NCI-H524 treated with DMSO at 0.1 percent for 48 hours (cell line): ENCODE results near the gene STEAP1B.

Experiments
- DNase-seq: peaks from one replicate; lab custom pipeline; 2025; lab: John Stamatoyannopoulos, UW

The STEAP1B gene

GRCh38 chr7:22400150-22400814 is 99.7 kb downstream of the STEAP1B start:
- DNase-seq = no peak

- no peak for DNase-seq
Measured at GRCh38 chr7:22399546-22399945, 100.4 kb downstream of the STEAP1B start.

GRCh38 chr7:22399091-22399490 is 100.9 kb downstream of the STEAP1B start:
- no peak for DNase-seq

GRCh38 chr7:22397981-22398380 is 102.0 kb downstream of the STEAP1B start:
- DNase-seq = no peak

GRCh38 chr7:22395222-22395621 is 104.8 kb downstream of the STEAP1B start:
- no peak for DNase-seq

DNA sequence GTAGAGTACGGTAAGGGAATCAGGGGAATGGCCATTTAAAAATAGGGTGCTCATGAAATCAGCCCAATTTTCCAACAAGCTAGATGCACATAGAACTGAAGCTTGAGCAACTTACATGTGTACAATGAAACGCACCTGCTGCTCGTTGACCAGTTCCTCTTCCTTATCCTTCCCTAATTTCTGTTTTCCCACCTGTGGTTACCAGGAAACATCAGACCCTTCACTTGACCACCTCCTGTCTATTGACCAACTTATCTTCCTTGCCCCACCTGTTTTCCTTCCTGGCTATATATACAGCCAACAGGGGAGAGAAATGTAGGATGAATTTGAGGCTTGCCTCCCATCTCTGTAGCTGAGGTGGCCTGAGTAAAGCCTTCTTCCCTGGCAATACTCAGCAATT is 105.2 kb downstream of the STEAP1B start:
- DNase-seq = no peak

GRCh38 chr7:22393913-22394729 is 105.9 kb downstream of the STEAP1B start:
- DNase-seq = no peak

DNA sequence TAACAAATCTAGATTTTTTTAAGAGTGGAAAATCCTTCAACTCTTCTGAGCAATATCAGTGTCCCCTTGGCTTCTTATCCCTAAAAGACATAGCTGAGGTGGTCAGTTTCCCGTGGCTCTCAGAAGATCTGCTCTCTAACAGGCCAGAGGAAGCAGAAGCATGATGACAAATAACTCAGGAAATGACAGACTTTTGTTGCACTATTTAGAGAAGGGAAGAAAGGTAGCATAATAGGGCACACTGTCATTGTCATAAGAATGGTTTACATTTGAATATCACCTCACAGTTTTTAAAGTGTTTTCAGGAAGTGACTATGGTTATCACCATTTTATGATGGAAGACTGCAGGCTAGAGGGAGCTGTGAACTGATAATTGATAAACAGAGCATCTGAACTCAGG is 109.5 kb downstream of the STEAP1B start:
- no peak for DNase-seq

- DNase-seq = no peak
Measured at GRCh38 chr7:22389892-22390291, 110.1 kb downstream of the STEAP1B start.

GRCh38 chr7:22387583-22387982 is 112.4 kb downstream of the STEAP1B start:
- no peak for DNase-seq

DNA sequence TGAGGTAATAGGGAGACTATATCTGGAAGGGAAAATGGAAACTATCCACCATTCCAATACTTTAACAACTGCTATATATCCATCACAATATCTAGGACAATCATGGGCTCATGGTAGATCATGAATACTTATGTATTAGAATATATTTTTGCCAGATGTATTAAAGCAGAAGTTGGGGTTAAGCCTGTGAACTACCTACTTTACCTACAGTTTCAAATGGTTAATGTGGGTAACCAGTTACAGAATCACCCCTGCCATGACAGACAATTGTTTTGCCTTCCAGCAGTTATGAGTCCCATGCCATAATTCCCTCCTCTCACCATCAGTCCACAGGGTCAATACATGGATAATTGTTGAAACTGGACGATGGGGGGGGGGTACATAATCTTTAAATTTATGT is 113.1 kb downstream of the STEAP1B start:
- no peak for DNase-seq

DNA sequence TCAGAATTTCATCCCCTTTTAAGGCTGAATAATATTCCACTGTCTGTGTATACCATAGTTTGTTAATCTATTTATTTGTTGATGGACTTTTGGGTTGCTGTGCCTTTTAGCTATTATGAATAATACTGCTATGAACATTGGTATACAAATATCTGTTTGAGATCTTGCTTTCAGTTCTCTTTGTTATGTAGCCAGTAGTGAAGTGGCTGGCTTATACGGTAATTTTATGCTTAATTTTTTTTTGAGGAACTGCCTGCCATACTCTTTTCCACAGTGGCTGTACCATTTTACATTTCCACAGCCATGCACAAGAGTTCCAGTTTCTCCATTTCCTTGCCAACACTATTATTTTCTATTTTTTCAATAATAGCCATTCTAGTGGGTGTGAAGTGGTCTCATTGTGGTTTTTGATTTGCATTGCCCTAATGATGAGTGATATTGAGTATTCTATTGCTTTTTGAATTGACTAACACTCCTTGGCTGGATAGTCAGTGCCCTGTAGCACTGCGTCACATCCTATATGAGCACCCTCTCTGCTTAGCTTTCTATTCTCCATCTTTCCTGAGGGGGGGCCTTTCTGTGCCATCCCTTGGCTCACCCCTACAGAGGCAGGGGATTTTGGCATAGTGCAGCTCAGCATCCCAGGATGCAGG is 113.7 kb downstream of the STEAP1B start:
- no peak for DNase-seq

GRCh38 chr7:22385326-22385725 is 114.7 kb downstream of the STEAP1B start:
- DNase-seq = no peak

GRCh38 chr7:22380333-22380732 is 119.7 kb downstream of the STEAP1B start:
- DNase-seq = no peak

GRCh38 chr7:22378199-22378980 is 121.6 kb downstream of the STEAP1B start:
- no peak for DNase-seq

- no peak for DNase-seq
Measured at GRCh38 chr7:22377703-22378102, 122.3 kb downstream of the STEAP1B start.

DNA sequence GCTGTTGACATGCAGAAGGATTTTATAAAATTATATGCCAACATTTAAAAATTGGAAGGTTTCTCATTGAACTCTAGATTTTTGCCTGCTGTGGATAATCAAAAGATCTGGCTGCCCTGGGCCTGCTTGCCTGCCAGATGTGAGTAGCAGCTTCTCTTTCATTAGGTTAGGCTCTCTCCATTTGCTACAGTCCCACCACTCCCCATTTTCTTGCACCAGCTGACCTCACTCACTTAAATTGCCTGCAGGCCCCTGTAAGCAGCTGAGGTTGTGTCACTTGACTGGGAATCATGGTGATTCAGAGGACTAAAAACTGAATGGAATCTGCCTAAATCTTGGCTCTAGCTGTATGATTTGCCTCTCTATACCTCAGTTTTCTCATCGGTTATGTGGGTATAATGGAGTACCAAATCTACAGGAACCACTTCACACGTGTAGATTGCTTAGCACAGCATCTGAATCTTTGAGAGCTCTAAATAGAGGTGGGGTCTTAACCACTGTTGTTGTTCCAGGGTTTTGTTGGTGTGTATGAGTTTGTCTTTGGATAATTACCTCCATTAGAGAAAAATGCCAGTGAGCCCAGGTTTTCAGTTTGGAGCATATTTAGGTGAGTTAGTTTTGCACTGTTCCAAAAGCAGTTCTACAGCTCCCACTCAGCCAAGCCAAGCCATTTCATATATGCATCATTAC is 124.5 kb downstream of the STEAP1B start:
- DNase-seq = no peak

GRCh38 chr7:22373911-22374310 is 126.1 kb downstream of the STEAP1B start:
- no peak for DNase-seq

DNA sequence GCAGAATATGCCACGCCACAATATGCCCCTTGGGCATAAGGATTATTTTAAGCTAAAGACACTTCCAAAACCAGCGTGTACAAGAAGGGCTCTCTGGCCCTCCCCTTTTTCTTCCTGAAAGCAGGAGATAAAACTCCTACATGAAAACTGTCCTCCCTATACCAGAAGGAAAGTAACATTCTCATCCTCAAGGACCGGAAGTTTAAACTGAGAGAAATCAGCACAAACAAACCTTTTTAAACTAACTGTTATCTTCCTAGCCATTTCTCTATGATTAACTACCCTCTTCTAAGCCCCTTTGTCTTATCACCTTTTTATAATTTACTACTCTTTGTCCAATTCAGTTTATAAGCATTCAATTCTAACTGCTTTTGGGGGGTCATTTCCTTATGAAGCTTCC is 126.6 kb downstream of the STEAP1B start:
- DNase-seq = no peak

DNA sequence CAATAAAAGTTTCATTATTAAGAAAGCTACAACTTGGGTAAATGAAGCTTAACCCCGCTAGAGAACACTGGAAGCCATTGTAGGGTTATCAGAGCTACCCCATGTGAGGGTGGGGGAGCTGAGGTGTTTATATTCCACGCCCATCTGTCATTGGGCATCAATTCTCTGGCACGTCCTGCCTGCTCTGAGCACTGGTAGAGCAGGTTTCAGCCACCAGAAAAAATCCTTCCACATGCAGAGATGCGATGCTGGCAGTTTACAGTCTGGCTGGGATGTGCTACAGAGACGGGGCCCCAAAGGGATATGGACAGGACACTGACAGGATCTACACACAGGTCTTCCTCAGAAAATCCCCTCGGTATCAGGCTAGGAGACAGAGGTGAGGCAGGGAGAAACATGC is 127.1 kb downstream of the STEAP1B start:
- no peak for DNase-seq

- DNase-seq = no peak
Measured at GRCh38 chr7:22371878-22372277, 128.1 kb downstream of the STEAP1B start.
